HG02870 (cell line): ENCODE data around the gene SUN1.

ENCODE experiments used
- ATAC-seq: cut with Tn5 transposase; IDR thresholded peaks from one replicate; pipeline ENCODE4 v1.9.1; 2021; ENCODE audit warnings: mild to moderate bottlenecking, moderate library complexity; ENCODE audit not compliant: unreplicated experiment

SUN1 gene

DNA sequence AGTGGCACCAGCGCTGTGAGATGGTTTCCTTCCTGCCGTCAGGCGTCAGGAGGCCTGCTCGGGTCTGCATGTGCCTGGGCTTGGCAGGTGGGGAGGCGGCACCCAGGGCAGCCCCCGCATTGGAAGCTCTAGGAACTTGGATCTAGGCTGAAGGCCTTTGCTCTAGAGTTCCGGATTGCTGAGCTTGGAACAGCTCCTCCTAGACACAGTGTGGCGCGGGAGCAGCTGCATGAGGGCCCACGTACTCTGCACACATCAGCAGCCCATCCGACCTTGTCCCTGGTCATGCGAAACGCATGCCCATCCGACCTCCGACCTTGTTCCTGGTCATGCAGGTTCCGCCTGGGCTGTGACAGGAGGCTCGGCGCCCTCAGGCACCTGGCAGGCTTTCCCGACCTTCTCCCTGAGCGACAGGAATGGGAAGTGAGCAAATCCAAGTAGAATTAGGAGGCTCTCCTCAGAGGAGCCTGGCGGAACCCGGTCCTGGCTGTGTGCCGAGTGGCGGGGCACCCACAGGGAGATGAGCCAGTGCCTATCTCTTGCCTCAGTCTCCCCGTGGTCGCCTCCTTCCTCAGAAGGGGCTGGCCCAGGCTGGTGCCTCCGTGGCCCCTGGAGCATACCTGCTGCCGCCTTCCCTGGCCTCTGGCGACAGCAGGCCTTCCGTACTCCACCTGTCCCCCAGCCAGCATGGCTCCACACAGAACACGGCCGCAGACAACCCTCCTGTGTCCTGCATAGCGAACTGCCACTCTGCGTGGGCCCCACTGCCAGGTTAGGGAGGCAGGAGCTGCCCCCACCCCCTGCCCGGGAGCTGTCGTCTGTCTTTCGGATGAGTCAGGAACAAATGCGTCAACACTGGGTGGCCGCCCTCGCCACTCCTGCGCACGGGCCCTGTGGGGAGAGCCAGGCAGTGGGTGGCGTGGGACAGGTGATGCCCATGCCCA lies 56.1 kb downstream of the SUN1 start:
- ATAC-seq = no peak

DNA sequence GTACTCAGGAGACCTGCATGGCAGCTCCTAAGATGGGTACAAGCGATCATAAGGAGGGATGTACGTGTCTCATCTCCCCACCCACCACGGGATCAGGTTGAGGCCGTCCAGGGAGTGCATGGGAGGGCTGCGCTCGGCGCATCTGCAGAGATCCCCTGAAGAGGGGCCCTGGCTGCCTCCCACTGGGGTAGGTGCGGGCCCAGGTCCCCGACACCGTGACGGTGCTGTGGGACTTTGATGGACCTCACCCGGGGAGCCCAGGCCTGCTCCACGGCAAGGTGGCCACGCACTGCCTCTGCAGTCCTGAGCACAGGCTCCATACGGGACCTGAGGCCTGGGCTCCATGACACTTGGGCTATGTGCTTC lies 56.7 kb downstream of the SUN1 start:
- no peak for ATAC-seq

DNA sequence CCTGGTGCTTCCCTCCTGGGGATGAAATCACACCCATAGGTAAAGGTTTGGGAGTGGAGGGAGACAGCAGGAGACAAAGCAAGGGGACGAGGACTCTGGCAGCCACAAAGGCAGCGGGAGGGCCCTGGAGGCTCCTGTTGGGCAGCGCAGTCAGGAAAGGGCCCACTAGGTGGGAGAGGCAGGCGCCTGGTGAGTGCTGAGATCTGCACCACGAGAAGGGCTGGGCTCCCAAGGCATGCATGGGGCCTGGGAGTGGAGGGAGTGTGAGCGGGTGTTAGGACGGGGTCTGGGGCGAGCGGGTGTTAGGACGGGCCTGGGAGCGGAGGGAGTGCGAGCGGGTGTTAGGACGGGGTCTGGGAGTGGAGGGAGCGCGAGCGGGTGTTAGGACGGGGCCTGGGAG lies 57.1 kb downstream of the SUN1 start:
- ATAC-seq = no peak

DNA sequence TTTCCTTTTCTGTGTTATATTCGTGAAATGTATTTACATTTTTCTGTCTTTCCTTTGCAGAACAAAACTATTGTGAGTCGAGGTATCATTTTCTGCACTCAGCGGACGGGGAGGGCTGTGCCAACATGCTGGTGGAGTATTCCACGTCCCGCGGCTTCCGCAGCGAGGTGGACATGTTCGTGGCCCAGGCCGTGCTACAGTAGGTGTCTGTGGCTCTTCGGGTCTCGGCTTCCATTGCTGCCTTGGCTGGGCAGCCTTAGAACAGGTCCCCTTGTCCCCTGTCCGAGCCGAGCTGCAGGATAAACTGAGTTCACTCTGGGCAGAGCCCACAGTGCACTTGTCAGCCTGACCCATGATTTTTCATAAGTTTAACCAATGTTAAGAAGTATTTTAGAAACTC lies 58.6 kb downstream of the SUN1 start:
- ATAC-seq = no peak

DNA sequence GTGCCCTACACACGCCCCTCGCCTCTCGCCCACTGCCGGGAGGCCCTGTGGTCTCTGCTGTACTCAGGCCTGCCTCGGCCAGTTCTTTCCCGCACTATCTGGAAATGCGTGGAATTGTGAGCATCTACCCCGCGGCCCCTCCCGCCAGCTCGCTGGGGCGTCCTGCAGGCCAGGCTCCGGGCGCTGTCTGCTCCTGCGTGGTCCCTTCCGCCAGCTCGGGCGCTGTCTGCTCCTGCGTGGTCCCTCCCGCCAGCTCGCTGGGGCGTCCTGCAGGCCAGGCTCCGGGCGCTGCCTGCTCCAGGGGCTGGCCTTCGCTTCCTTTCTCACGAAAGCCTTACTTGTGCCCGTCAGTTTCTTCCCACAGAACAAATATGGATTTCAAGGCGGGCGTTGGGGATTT lies 59.0 kb downstream of the SUN1 start:
- no peak for ATAC-seq

DNA sequence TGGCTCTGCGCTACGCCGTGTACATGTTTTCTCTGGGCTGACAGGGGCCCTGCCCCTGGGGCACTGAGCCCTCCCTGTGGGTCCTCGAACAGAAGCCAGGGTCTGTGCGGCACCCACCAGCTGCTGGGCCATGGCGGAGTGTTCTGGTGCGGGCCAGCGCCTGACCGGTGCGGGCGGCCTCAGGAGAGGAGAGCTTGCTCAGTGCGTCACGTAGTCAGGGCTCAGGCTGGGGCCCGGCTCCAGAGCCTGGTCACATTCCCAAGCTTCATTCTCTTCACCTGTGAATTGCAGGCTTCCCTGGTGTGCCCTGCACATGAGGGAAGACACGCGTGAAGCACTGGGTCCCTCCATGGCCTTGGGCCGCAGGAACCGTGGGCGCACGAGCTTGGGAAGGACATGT lies 59.5 kb downstream of the SUN1 start:
- no peak for ATAC-seq

DNA sequence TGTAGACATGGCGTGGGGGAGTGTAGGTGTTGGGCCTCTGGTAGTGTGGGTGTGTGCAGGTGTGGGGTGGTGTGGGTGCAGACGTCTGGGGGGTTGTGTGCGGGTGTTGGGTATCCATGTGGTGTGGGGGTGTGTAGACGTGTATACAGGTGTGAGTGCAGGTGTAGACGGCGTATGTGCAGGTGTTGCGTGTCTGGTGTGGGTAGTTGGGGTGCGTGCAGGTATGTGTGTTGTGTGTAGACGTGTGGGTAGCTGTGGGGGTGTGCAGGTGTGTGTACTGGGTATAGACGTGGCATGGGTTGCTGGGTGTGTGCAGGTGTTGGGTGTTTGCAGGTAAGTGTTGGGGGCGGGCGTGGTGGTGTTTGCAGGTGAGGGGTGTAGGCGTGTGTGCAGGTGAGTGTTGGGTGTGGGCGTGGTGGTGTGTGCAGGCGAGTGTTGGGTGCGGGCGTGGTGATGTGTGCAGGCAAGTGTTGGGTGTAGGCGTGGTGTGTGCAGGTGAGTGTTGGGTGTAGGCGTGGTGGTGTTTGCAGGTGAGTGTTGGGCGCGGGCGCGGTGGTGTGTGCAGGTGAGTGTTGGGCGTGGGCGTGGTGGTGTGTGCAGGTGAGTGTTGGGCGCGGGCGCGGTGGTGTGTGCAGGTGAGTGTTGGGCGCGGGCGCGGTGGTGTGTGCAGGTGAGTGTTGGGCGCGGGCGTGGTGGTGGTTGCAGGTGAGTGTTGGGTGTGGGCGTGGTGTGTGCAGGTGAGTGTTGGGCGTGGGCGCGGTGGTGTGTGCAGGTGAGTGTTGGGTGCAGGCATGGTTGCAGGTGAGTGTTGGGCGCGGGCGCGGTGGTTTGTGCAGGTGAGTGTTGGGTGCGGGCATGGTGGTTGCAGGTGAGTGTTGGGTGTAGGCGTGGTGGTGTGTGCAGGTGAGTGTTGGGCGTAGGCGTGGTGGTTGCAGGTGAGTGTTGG lies 60.6 kb downstream of the SUN1 start:
- no peak for ATAC-seq

DNA sequence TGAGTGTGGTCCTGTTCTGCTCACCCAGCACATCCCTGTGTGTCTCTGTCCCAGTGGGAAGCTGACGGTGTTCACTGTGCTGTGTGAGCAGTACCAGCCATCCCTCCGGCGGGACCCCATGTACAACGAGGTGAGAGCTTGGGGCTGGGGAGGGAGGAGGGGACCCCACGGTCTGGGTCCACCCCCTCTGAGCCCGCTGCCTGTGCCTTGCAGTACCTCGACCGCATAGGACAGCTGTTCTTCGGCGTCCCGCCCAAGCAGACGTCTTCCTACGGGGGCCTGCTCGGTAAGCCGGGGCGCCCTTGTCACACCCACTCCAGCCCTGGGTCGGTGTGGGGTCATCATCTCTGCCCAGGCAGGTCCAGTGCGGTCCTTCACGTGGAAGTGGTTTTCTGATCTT lies 61.4 kb downstream of the SUN1 start:
- no peak for ATAC-seq

DNA sequence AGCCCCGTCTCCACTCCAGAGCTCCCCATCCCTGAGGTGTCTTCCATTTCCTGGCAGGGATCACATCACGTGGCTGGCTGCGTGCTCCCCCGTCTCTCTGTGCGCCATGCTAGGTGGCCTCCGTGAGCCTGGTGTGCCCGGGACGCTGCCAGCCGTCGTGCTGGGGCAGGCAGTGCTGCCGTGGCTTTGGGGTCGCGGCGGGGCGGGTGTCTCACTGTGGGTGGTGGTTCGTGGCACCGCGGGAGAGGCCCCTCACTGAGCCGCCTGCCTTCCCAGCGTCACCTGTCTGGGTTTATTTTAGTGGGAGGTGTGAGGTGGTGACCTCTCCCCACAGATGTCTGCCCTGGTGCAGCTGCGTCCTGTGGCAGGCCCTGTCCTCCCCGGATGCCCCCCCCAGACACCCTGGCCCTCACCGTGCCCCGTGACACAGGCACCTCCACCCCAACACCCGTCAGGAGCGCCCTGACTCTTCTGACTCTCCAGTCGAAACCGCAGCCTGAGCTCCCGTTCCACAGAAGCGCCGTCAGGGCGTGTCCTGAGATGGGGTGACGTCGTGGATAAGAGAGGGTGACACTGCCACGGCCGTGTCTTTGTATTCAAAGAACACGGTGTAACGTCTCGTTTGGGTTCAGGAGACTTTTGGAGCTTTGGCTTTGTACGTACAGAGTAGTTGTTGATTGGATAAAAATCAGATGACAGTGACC lies 62.0 kb downstream of the SUN1 start:
- no peak for ATAC-seq

DNA sequence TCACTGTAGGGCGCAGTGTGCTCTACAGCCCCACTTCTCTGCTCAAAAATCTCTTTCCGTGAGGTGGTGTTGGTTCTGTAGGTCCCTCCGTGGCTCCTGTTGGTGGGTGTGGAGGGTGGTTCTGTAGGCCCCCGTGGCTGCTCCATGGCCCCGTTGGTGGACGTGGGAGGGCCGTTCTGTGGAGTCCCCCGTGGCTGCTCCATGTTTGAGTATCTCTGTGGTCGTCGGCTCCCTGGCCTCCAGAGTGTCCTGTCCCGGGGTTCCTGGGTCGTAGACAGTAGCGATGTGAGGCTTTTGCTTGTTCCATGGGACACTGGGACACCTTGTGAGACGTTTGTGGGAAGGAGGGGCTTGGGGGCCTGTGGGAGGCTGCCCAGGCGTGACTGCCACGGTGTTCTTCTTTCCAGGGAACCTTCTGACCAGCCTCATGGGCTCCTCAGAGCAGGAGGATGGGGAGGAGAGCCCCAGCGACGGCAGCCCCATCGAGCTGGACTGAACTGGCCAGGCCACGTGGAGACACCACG lies 62.7 kb downstream of the SUN1 start:
- no peak for ATAC-seq

DNA sequence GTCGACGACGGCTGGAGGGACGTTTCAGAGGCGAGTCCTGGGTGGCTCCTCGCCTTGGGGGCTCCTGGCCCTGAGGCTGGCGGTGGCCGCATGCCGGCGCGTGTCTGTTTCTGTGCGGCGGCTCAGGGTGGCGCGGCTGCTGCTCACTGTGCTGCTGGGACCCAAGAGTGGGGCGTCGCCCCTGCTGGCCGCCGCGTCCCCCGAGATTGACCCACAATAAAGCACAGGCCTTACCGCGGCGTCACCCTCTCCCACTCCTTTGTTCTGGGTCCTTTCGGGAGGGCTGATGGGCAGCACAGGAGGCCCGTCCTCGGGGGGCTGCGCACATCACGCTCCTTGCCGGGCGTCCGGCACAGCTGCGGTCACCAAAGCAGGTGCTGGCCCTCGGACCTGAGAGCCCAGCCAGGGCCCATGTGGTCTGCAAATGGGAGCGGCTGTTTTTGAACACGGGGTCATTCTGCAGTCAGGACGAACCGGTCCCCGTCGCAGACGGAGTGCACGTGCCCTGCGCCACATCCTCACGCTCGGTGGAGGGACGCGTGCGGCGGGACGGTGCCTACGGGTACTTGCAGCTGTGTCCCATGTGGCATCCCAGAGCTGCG lies 63.3 kb downstream of the SUN1 start:
- no peak for ATAC-seq

DNA sequence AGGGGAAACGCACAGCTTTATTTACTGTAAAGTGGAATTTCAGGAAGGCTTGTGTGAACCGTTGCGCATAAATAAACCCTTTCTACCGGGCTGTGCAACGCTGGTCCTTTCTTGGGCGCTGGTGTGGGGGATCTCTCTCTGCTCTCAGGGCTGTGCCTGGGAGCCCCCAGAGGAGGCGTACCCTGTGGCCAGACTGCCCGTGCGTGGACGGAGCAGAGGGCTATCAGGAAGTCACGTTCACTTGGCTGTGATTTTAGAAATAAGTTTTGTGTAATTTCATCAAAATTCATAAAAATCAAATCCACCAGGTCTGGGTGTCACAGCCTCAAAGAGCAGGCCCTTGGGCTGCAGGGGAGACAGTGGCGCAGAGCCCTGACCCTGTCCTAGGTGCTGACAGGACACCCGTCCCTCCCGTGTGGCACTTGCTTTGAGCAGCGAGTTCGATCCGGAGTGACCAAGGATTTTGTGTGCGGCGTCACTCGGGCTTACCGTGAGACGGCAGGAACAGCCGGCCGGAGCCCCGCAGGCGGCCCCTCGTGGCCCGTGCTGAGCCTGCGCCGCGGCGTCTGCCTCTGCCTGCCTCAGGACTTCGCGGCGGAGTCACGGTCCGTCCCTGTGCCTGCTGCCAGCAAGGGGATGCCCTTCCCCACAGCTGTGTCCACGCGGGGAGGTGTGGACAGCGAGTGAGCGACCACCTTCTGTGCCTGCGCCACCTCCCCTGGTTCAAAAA lies 64.2 kb downstream of the SUN1 start:
- ATAC-seq = no peak

DNA sequence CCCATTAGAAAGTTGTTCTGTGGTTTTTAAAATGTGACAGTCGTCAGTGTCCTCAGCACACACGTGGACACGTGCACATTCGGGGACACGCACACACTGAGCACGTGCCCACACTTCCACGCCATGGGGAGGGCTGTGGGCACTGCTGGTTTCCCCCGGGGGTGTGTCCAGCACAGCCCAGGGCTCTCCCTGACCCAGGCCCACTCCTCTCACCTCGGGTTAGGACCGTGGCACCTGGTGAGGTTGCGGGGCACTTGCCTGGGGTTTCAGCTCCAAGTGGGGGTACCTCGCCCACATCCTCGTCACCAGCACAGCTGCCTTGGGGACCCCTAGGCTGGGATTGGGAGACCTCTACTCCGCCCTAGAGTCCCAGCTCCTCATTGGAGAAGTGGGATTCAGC lies 64.8 kb downstream of the SUN1 start:
- no peak for ATAC-seq

DNA sequence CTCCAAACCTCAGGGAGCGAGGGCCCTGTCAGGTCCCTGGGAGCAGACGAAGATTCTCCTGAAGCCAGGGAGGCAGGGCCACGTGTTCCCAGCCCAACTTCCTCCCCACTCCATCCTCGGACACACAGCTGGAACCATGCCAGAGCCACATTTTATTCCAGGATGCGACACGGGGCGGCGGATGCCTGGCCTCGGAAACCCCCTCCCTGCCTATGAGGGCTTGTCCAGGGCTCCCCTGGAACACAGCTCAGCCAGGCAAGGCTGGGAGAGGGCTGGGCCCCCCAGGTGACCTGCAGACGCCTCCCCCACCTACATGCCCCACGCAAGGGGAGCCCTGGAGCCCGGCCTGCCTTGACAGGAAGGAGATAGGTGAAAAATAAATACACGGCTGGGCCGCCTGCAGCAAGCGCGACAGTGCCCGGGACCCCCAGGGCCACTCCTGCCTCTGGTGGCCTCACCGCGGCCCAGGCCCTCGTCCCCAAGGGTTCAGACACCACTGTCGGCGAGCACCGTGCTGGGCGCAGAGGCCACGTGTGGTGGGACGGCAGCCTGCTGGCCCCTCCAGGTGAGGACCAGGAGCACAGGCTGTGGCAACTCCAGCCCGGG lies 65.6 kb downstream of the SUN1 start:
- no peak for ATAC-seq

DNA sequence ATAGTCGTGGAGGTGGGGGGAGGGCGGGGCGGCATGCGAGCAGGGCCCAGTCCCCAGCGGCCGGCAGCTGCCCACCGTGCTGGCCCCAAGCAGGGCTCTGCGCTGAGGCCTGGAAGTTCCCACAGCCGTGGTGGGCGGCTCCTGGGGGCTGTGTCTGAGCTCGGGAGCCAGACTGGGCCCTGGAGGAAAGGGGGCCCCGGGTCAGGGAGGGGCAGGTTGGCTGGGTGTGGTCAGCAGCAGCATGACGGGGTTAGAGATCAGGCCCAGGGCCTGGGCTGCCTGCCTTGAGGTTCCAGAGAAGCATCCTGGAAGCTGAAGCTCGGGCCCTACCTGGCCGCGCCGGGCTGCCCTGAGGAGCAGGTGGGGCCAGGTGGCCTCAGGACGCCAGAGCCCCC lies 66.2 kb downstream of the SUN1 start:
- ATAC-seq = no peak

DNA sequence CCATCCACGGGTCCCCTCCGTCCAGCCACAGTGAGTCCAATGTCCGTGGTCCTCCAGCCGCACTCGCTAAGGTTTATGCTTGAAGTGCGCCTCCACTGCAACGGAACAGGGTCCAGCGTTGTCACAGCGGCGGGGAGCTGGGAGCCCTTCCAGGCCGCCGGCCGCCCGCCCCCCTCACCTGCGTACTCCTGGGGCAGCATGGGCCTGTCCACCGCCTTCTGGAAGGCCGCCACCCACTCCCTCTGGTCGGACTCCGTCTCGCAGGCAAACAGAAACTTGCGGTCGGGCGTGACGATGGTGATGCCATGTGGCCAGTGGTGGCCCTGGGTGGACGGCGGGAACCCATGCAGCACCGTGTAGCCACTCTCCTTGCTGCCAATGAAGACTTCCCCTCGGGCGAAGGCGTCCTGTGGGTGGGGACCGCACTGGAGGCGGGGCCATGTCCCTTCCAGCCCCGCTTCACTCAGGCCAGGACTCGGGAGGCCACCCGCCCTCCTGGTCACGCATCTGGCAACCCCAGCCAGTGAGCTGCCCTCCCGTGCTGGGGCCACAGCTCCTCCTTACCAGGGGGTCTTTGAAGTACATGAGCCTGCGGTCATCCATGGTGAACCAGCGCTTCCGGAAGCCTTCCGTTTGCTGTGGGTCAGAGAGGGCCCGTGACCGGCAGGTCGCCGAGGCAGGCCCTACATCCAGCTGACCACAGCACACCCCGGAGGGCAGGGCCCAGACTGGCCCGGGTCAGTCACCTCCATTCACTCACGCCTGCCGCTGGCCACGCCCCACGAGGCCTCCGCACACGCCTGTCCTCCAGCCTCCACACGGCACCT lies 66.8 kb downstream of the SUN1 start:
- no peak for ATAC-seq

DNA sequence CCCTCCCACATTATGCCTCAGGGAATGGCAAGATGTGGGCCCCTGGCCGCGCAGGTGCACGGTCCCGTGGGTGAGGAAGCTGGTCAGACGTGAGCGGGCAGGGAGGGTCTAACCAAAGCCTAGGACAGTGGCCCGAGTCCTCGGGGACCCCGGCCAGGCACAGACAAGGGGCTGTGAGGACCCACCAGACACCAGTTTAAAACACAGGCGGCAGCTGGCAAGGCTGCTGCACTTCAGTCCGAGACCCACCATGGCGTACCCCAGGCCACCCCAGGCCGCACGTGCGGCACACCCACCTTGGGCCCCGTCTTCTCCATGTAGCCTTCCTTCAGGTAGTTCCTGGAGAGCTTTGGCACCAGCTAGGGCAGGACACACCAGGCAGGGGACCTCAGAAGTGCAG lies 67.5 kb downstream of the SUN1 start:
- ATAC-seq = no peak

DNA sequence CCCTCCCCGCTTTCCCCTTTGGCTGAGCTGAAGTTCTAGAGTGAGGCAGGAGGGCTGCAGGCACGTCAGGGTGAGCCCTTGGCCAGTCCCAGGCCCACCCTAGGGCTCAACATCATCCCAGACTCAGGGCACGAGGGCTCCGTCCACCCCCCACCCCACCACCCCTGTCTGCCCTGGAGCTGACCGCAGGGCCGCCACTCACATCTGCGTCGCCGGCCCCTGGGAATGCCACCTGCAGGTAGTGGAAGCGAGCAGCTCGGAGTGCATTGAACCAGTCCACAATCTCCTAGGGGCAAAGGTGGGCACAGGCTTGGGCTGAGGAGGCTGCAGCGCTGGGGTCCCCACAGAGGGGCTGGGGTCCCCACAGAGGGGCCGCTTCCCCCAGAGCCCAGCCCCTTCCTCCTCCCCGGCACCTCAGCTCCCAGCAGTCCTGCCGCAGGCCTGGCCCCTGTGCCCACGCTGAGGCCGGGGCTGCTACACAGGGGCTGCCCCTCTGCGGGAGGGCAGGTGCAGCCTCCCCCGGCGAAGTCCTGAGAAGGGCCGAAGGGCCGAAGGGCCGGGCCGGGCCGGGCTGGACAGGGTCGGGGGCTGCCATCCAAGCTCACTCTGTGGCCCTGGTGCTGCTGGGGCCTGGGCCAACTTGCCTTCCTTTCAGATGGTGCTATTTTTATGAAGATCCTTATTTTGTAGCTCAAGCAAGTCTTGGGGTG lies 68.2 kb downstream of the SUN1 start:
- ATAC-seq = no peak
